NT2/D1 (cell line): ENCODE results near the gene DCHS1.

Experiments used
- SUZ12 ChIP-seq: IDR thresholded peaks from 2 replicates; pipeline ENCODE4 v1.6.1; 2011; ENCODE audit not compliant: insufficient read length, insufficient read depth; ENCODE audit errors: extremely low read depth
- YY1 ChIP-seq: IDR thresholded peaks from 2 replicates; pipeline ENCODE4 v1.6.1; 2011; ENCODE audit not compliant: insufficient read length, insufficient read depth
- ZNF274 ChIP-seq: IDR thresholded peaks from 2 replicates; pipeline ENCODE4 v1.6.1; 2011; ENCODE audit warnings: mild to moderate bottlenecking, low read depth, low read length

- TF ChIP-seq YY1 (no peak), ZNF274 (no peak), SUZ12 (no peak)
Measured at GRCh38 chr11:6613496-6613895, 42.1 kb downstream of the DCHS1 start.
